T-cell (primary cell): ENCODE measurements around the gene MRPS27. TPM values are rescaled to one million over a fixed set of nuclear protein-coding genes. Genes with fewer than 3 reads are reported as not detected.

Source experiments
- ATAC-seq, 4 experiments: fragments of 200-7000 bp in 3 of 4; fragments of 150-1000 bp in 1 of 4; cut with Tn5 transposase; replicated peaks in 1 of 4; 1 replicate in 3 of 4; 2 replicates in 1 of 4; pipeline ENCODE4 v1.10.0; 2021; ENCODE audit warnings: moderate library complexity in 3 of 4, mild to moderate bottlenecking in 2 of 4, moderate number of reproducible peaks in 1 of 4
- CTCF ChIA-PET, 2 donors: fragments of 300-600 bp; sonication (Branson Sonifier 250); formaldehyde crosslinking; loops; one replicate each; lab custom pipeline; 2022; ENCODE audit warnings: antibody characterized with exemption in 2 of 2; lab: Charles Lee
- POLR2A ChIA-PET, 2 donors: fragments of 300-600 bp; sonication (Branson Sonifier 250); formaldehyde crosslinking; loops; one replicate each; lab custom pipeline; 2022; ENCODE audit warnings: antibody characterized with exemption in 2 of 2; lab: Charles Lee
- DNase-seq, 35 experiments: peaks; one replicate each; pipeline versions ENCODE4 v3.0.0 to v3.0.0-alpha.2; 2013 to 2023
- H3K27ac ChIP-seq: one replicate; pipeline ENCODE4 v1.5.1; 2013; ENCODE audit warnings: low read length
- H3K27me3 ChIP-seq, 2 experiments: replicated peaks in 1 of 2; 1 replicate in 1 of 2; 2 replicates in 1 of 2; pipeline versions ENCODE4 v1.6.1 to v1.7.0; 2013; ENCODE audit warnings: low read length in 1 of 2, mixed read lengths in 1 of 2; ENCODE audit not compliant: control insufficient read depth in 2 of 2, insufficient read depth in 2 of 2; ENCODE audit errors: extremely low read depth in 1 of 2
- H3K36me3 ChIP-seq, 2 donors: 1 replicate in 1 of 2; 2 replicates in 1 of 2; pipeline versions ENCODE4 v1.6.1 to v1.7.0; 2013; ENCODE audit warnings: low read length in 1 of 2; ENCODE audit not compliant: control insufficient read depth in 2 of 2, insufficient read depth in 1 of 2; ENCODE audit errors: extremely low read depth in 1 of 2
- H3K4me1 ChIP-seq, 2 experiments: 1 replicate in 1 of 2; 2 replicates in 1 of 2; pipeline versions ENCODE4 v1.6.1 to v1.7.0; 2013; ENCODE audit warnings: low read length in 2 of 2, mixed read lengths in 1 of 2; ENCODE audit not compliant: insufficient read depth in 2 of 2, control insufficient read depth in 1 of 2; ENCODE audit errors: extremely low read depth in 1 of 2
- H3K4me3 ChIP-seq, 2 donors: 1 replicate in 1 of 2; 2 replicates in 1 of 2; pipeline versions ENCODE4 v1.5.1 to v1.7.0; 2013; ENCODE audit warnings: mild to moderate bottlenecking in 2 of 2, low read length in 1 of 2, moderate library complexity in 1 of 2; ENCODE audit not compliant: control insufficient read depth in 1 of 2; ENCODE audit errors: extremely low read depth in 1 of 2
- H3K9me3 ChIP-seq: 2 replicates; pipeline ENCODE4 v1.7.0; 2013
- H3K27ac Mint-ChIP-seq, 2 donors: one replicate each; pipeline ENCODE4 v1.8.0; 2020 to 2021; ENCODE audit warnings: mild to moderate bottlenecking in 2 of 2, mixed read lengths in 2 of 2
- H3K27me3 Mint-ChIP-seq, 2 donors: one replicate each; pipeline ENCODE4 v1.8.0; 2021 to 2022; ENCODE audit warnings: mixed read lengths in 2 of 2
- H3K36me3 Mint-ChIP-seq: one replicate; pipeline ENCODE4 v1.8.0; 2021; ENCODE audit warnings: mixed read lengths
- H3K4me1 Mint-ChIP-seq, 3 donors: one replicate each; pipeline ENCODE4 v1.8.0; 2020 to 2022; ENCODE audit warnings: mixed read lengths in 3 of 3, mild to moderate bottlenecking in 1 of 3
- H3K4me3 Mint-ChIP-seq, 3 donors: one replicate each; pipeline ENCODE4 v1.8.0; 2020 to 2022; ENCODE audit warnings: mild to moderate bottlenecking in 3 of 3, mixed read lengths in 3 of 3, moderate library complexity in 3 of 3
- H3K9me3 Mint-ChIP-seq, 3 donors: one replicate each; pipeline ENCODE4 v1.8.0; 2020 to 2022; ENCODE audit warnings: mixed read lengths in 3 of 3
- WGBS: methylation state at CpG from one replicate; pipeline ENCODE4 v1.1.5; 2013; ENCODE audit warnings: missing lambda C conversion rate; ENCODE audit not compliant: insufficient coverage; 5-methylcytosine and 5-hydroxymethylcytosine counted together
- total RNA-seq, 35 experiments: library from RNA in 6 of 35; stranded (reverse) in 6 of 35; fragments of 120-200 nt in 1 of 35; gene quantifications; one replicate each; pipeline versions ENCODE4 v1.2.1 to v1.2.4 and lab custom pipeline; 2013 to 2026

The MRPS27 gene
- total RNA-seq, 5 donors from 2014 or later (not counting 1 experiment from before 2014, with no cell fraction given), result 34.4 to 43.3 (median 39.7) TPM

- Mint-ChIP-seq H3K36me3 (peaks cover 32% of the 10 kb centered on the region), H3K4me3 (no peak overlapping the region), H3K9me3 (no peaks in the 10 kb centered on the region), H3K27ac (no peak overlapping the region), H3K27me3 (no peaks in the 10 kb centered on the region), H3K4me1 (peaks cover 0 to 8% (median 0%) of the 10 kb centered on the region in 3 donors)
- ChIA-PET CTCF (no interaction called here), POLR2A (no interaction called here)
- DNase-seq (no peak), ATAC-seq (no peak)
- WGBS, result no CpG with 5 or more reads among the region's 1 CpG
- Histone ChIP-seq H3K36me3 (peaks cover 6 to 19% of the 10 kb centered on the region in 2 donors), H3K27me3 (no peaks in the 10 kb centered on the region), H3K9me3 (no peaks in the 10 kb centered on the region), H3K4me1 (no peaks in the 10 kb centered on the region), H3K4me3 (no peak overlapping the region), H3K27ac (no peak overlapping the region)
These were observed 44.1 kb upstream of the MRPS27 start for GRCh38 chr5:72364171-72364570.

GRCh38 chr5:72363166-72363802, 43.2 kb upstream of the MRPS27 start:
- ChIA-PET CTCF (no interaction called here), POLR2A (no interaction called here)
- Histone ChIP-seq H3K4me3 (no peak overlapping the region), H3K4me1 (no peaks in the 10 kb centered on the region), H3K36me3 (peaks cover 6 to 22% of the 10 kb centered on the region in 2 donors), H3K27ac (no peak overlapping the region), H3K9me3 (no peaks in the 10 kb centered on the region), H3K27me3 (no peaks in the 10 kb centered on the region)
- Mint-ChIP-seq H3K9me3 (no peaks in the 10 kb centered on the region), H3K4me1 (peaks cover 0 to 8% (median 0%) of the 10 kb centered on the region in 3 donors), H3K36me3 (peaks cover 40% of the 10 kb centered on the region), H3K4me3 (no peak overlapping the region), H3K27me3 (no peaks in the 10 kb centered on the region), H3K27ac (no peak overlapping the region)
- ATAC-seq, result no peak
- DNase-seq, result no peak
- no CpG with 5 or more reads among the region's 1 CpG for WGBS

- Mint-ChIP-seq H3K4me1 (no peaks in the 10 kb centered on the region), H3K27ac (no peak overlapping the region), H3K9me3 (no peaks in the 10 kb centered on the region), H3K4me3 (no peak overlapping the region), H3K27me3 (no peaks in the 10 kb centered on the region), H3K36me3 (peaks cover 49% of the 10 kb centered on the region)
- no peak for DNase-seq
- CTCF ChIA-PET, result no interaction called here
- Histone ChIP-seq H3K4me3 (no peak overlapping the region), H3K9me3 (no peaks in the 10 kb centered on the region), H3K27ac (no peak overlapping the region), H3K4me1 (no peaks in the 10 kb centered on the region), H3K36me3 (peaks cover 8 to 22% of the 10 kb centered on the region in 2 donors), H3K27me3 (no peaks in the 10 kb centered on the region)
- no peak for ATAC-seq
- WGBS, result no CpG with 5 or more reads among the region's 1 CpG
- POLR2A ChIA-PET, result no interaction called here
These were observed 39.8 kb upstream of the MRPS27 start for GRCh38 chr5:72359886-72360285.

GRCh38 chr5:72358925-72359324, 38.9 kb upstream of the MRPS27 start:
- Histone ChIP-seq H3K9me3 (no peaks in the 10 kb centered on the region), H3K4me3 (no peak overlapping the region), H3K27me3 (no peaks in the 10 kb centered on the region), H3K27ac (no peak overlapping the region), H3K4me1 (no peaks in the 10 kb centered on the region), H3K36me3 (peaks cover 8 to 22% of the 10 kb centered on the region in 2 donors)
- no peaks in the 10 kb centered on the region for H3K4me1 Mint-ChIP-seq
- no peak overlapping the region for H3K4me3 Mint-ChIP-seq
- peaks cover 52% of the 10 kb centered on the region for H3K36me3 Mint-ChIP-seq
- ATAC-seq (no peak), DNase-seq (no peak)
- CTCF ChIA-PET, result no interaction called here
- H3K9me3 Mint-ChIP-seq, result no peaks in the 10 kb centered on the region
- H3K27me3 Mint-ChIP-seq, result no peaks in the 10 kb centered on the region
- no peak overlapping the region for H3K27ac Mint-ChIP-seq
- POLR2A ChIA-PET, result no interaction called here

- Mint-ChIP-seq H3K27me3 (no peaks in the 10 kb centered on the region), H3K36me3 (peaks cover 55% of the 10 kb centered on the region), H3K4me3 (no peak overlapping the region), H3K27ac (no peak overlapping the region), H3K9me3 (no peaks in the 10 kb centered on the region), H3K4me1 (no peaks in the 10 kb centered on the region)
- no CpG with 5 or more reads among the region's 1 CpG for WGBS
- ChIA-PET POLR2A (no interaction called here), CTCF (no interaction called here)
- ATAC-seq (no peak), DNase-seq (no peak)
- H3K4me1 ChIP-seq, result no peaks in the 10 kb centered on the region
- no peak overlapping the region for H3K27ac ChIP-seq
- H3K9me3 ChIP-seq, result no peaks in the 10 kb centered on the region
- peaks cover 8 to 15% of the 10 kb centered on the region in 2 donors for H3K36me3 ChIP-seq
- H3K27me3 ChIP-seq, result no peaks in the 10 kb centered on the region
- no peak overlapping the region for H3K4me3 ChIP-seq
These were observed 36.3 kb upstream of the MRPS27 start for GRCh38 chr5:72356361-72356760.

GRCh38 chr5:72355706-72356299, 35.8 kb upstream of the MRPS27 start:
- H3K27ac ChIP-seq, result no peak overlapping the region
- no peaks in the 10 kb centered on the region for H3K9me3 ChIP-seq
- DNase-seq (no peak), ATAC-seq (no peak)
- no peaks in the 10 kb centered on the region for H3K4me1 ChIP-seq
- H3K36me3 ChIP-seq, result peaks cover 5 to 9% of the 10 kb centered on the region in 2 donors
- no CpG with 5 or more reads among the region's 5 CpGs for WGBS
- Mint-ChIP-seq H3K27ac (no peak overlapping the region), H3K4me1 (no peaks in the 10 kb centered on the region), H3K36me3 (peaks cover 54% of the 10 kb centered on the region), H3K27me3 (no peaks in the 10 kb centered on the region), H3K9me3 (no peaks in the 10 kb centered on the region), H3K4me3 (no peak overlapping the region)
- no peaks in the 10 kb centered on the region for H3K27me3 ChIP-seq
- POLR2A ChIA-PET, result no interaction called here
- CTCF ChIA-PET, result interaction anchor here in 1 of 2 donors (0.6 kb wide), 1 partner anchor 1788 kb away, joined by 10 read pairs; no protein-coding TSS in a partner anchor
- H3K4me3 ChIP-seq, result no peak overlapping the region
